DOHH2 (cell line): ENCODE data around the gene NPDC1.
"Not testable (repeated sequence)": the region's sequence is repeated elsewhere in the genome, so short reads cannot be mapped to it uniquely, and the experiment has no call there.

Experiments
- H3F3A ChIP-seq: fragments of 200-600 bp; sonication (generic), shearing (Covaris generic); 2 replicates; pipeline ENCODE4 v1.6.0; 2016; ENCODE audit warnings: antibody characterized with exemption, mild to moderate bottlenecking; ENCODE audit not compliant: control insufficient read depth, insufficient read depth
- H3K27ac ChIP-seq: fragments of 200-600 bp; sonication (generic); 2 replicates; pipeline ENCODE4 v1.5.1; 2014; ENCODE audit warnings: low read depth, mild to moderate bottlenecking, low read length, moderate library complexity
- H3K27me3 ChIP-seq: fragments of 200-600 bp; sonication (generic); 2 replicates; pipeline ENCODE4 v1.6.1; 2014; ENCODE audit warnings: mild to moderate bottlenecking, low read length, mixed read lengths; ENCODE audit not compliant: control insufficient read depth
- H3K36me3 ChIP-seq: fragments of 200-600 bp; sonication (generic); 2 replicates; pipeline ENCODE4 v1.6.1; 2014; ENCODE audit warnings: mild to moderate bottlenecking, low read length, moderate library complexity, mixed read lengths; ENCODE audit not compliant: control insufficient read depth
- H3K4me1 ChIP-seq: fragments of 200-600 bp; sonication (generic); 2 replicates; pipeline ENCODE4 v1.6.1; 2014; ENCODE audit warnings: mild to moderate bottlenecking, low read length, mixed read lengths; ENCODE audit not compliant: control insufficient read depth
- H3K4me2 ChIP-seq: fragments of 200-600 bp; sonication (generic); 2 replicates; pipeline ENCODE4 v1.6.0; 2014; ENCODE audit warnings: mild to moderate bottlenecking, low read length, moderate library complexity
- H3K4me3 ChIP-seq: fragments of 200-600 bp; sonication (generic); 2 replicates; pipeline ENCODE4 v1.5.1; 2014; ENCODE audit warnings: mild to moderate bottlenecking, low read length, mixed read lengths
- H3K79me2 ChIP-seq: fragments of 200-600 bp; sonication (generic); 2 replicates; pipeline ENCODE4 v1.6.1; 2014; ENCODE audit warnings: mild to moderate bottlenecking, low read length, mixed read lengths; ENCODE audit not compliant: control insufficient read depth
- H3K9me2 ChIP-seq: fragments of 200-600 bp; sonication (generic); replicated peaks from 2 replicates; pipeline ENCODE4 v1.6.1; 2014; ENCODE audit warnings: mild to moderate bottlenecking, low read length, mixed read lengths; ENCODE audit not compliant: control insufficient read depth
- H3K9me3 ChIP-seq: fragments of 200-600 bp; sonication (generic); 2 replicates; pipeline ENCODE4 v1.6.1; 2014; ENCODE audit warnings: antibody characterized with exemption, low read length, mixed read lengths; ENCODE audit not compliant: control insufficient read depth, insufficient read depth
- H4K20me1 ChIP-seq: fragments of 200-600 bp; sonication (generic); 2 replicates; pipeline ENCODE4 v1.6.0; 2014; ENCODE audit warnings: low read depth, mild to moderate bottlenecking, antibody characterized with exemption, low read length, moderate library complexity; ENCODE audit not compliant: control insufficient read depth, insufficient read depth
- EZH2phosphoT487 ChIP-seq: fragments of 200-600 bp; sonication (generic); IDR thresholded peaks from 2 replicates; pipeline ENCODE4 v1.6.1; 2017; ENCODE audit warnings: borderline replicate concordance, mild to moderate bottlenecking, antibody characterized with exemption, low read length, moderate library complexity, mixed read lengths
- TF ChIP-seq, protein P1 (sequence below): fragments of 200-600 bp; sonication (generic); IDR thresholded peaks from one replicate; pipeline ENCODE4 v1.5.1; 2014; ENCODE audit warnings: antibody characterized with exemption, mild to moderate bottlenecking, low read depth, low read length; ENCODE audit not compliant: poor library complexity, severe bottlenecking

The NPDC1 gene

DNA sequence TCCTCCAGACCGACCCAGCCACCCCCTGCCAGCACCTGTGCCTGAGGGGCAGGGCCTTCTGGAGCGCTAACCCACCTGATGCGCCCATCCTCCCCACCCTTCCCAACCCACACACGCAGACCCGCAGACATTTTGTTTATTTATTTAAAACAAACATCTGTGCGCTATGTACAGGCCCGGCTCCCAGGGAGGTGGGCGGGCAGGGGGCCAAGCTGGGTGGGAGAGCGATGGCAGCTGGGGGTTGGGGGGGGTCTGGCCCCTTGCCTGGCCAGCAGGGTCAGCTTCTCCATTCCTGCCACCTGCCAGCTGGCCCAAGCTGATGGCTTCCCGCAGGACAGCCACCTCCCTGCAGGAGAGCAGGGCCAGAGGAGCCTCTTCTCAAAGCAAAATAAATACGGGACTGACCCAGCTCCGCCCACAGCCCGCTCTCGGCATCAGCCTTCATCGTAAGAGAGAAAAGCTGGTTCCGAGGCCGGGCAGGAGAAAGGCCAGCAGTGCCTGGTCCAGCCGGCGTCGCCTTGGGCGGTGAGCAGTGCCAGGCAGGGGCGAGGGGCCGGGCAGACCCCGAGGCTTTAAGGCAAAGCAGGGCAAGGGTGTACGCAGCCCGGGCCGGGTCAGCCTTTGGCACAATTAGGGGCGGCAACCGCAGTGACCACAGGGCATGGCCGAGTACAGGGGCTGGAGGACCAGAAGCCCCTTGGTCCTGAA is 38.7 kb downstream of the NPDC1 start:
- Histone ChIP-seq H4K20me1 (no peaks in the 10 kb centered on the region), H3K4me3 (no peak overlapping the region), H3K27me3 (no peaks in the 10 kb centered on the region), H3K9me2 (no peaks in the 10 kb centered on the region), H3K27ac (no peak overlapping the region), H3F3A (no peaks in the 10 kb centered on the region), H3K79me2 (no peaks in the 10 kb centered on the region), H3K4me2 (no peak overlapping the region), H3K9me3 (no peaks in the 10 kb centered on the region), H3K36me3 (no peaks in the 10 kb centered on the region), H3K4me1 (peaks cover 4% of the 10 kb centered on the region; the same call in 1 of the 2 replicates)
- no peak for TF ChIP-seq EZH2phosphoT487
- TF ChIP-seq, protein P1, sequence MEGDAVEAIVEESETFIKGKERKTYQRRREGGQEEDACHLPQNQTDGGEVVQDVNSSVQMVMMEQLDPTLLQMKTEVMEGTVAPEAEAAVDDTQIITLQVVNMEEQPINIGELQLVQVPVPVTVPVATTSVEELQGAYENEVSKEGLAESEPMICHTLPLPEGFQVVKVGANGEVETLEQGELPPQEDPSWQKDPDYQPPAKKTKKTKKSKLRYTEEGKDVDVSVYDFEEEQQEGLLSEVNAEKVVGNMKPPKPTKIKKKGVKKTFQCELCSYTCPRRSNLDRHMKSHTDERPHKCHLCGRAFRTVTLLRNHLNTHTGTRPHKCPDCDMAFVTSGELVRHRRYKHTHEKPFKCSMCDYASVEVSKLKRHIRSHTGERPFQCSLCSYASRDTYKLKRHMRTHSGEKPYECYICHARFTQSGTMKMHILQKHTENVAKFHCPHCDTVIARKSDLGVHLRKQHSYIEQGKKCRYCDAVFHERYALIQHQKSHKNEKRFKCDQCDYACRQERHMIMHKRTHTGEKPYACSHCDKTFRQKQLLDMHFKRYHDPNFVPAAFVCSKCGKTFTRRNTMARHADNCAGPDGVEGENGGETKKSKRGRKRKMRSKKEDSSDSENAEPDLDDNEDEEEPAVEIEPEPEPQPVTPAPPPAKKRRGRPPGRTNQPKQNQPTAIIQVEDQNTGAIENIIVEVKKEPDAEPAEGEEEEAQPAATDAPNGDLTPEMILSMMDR = no peak

DNA sequence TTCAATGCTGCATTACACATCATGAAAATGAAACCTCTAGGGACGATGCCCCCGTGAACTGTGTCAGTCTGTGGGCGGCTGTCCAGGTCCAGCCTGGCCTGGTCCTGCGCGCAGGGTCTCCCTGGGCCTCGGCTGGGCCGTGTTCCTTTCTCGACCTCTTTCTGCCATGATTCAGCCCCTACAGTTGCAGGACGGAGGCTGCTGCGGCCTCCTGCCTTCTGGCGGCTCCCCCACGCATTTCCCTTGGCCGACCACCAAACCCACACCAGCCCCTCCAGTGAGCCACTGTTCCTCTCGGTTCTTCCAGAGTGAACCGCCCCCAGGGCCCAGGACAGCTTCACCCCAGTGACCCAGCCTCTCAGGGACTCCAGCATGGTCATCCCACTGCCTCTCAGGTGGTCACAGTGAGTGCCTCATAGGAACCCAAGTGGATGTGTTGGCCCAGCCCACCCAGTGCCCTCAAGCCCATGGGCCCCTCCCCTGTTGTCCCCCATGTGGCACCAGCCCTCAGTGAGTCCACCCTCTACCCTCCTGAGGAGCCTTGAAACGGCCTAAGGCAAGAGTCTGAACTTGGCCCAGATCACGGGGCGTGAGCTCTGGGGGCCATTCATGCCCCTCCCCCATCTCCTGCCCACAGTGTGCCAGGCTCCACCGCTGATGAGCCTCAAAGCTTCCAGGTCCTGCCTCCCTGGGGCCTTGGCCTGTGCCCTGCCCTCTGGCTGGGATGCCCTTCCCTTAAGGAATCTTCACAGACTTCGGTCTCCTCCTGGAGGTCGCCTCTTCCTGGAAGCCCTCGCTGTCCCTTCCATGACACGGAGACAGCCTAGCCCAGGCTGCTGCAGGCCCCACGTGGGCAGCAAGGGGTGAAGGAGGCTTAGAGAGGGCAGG is 39.6 kb downstream of the NPDC1 start:
- Histone ChIP-seq H3K27ac (no peak overlapping the region), H3K4me1 (peaks cover 4% of the 10 kb centered on the region; the same call in 1 of the 2 replicates), H3K9me2 (no peaks in the 10 kb centered on the region), H3K36me3 (no peaks in the 10 kb centered on the region), H3K79me2 (no peaks in the 10 kb centered on the region), H3K9me3 (no peaks in the 10 kb centered on the region), H3F3A (no peaks in the 10 kb centered on the region), H3K4me2 (no peak overlapping the region), H3K27me3 (no peaks in the 10 kb centered on the region; the same call in 1 of the 2 replicates), H3K4me3 (no peak overlapping the region), H4K20me1 (no peaks in the 10 kb centered on the region)
- TF ChIP-seq, protein P1 = no peak
- TF ChIP-seq EZH2phosphoT487 = no peak

DNA sequence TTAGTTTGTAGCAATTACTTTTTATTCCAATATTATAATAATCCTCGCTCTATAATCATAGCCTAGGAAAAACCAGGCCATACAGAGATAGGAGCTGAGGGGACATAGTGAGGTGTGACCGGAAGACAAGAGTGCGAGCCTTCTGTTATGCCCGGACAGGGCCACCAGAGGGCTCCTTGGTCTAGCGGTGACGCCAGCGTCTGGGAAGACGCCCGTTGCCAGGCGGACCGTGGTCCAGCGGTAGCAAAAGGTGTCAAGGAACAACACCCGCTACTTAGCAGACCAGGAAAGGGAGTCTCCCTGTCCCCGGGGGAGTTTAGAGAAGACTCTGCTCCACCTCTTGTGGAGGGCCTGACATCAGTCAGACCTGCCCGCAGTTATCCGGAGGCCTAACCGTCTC is 41.7 kb downstream of the NPDC1 start:
- TF ChIP-seq, protein P1 = peak; percentile 27
- H3K9me2 ChIP-seq, H3K79me2 ChIP-seq: not testable (repeated sequence)

More for the DNA sequence above, 41.7 kb downstream of the NPDC1 start:
- H3K4me2 ChIP-seq, H3K4me3 ChIP-seq, H3K27ac ChIP-seq, H3K27me3 ChIP-seq, H3K9me3 ChIP-seq, H3K36me3 ChIP-seq, H3F3A ChIP-seq, H4K20me1 ChIP-seq: not testable (repeated sequence)
- H3K4me1 ChIP-seq = peaks cover 19% of the 10 kb centered on the region
